Measurements from ENCODE around the gene CEP63. TPM values are rescaled to one million over a fixed set of nuclear protein-coding genes. Genes with fewer than 3 reads are reported as not detected.

CEP63 gene
- total RNA-seq, 1 donor: 13.8 TPM

GRCh38 chr3:134611516-134611915 lies 125.7 kb downstream of the CEP63 start:
- DNase-seq (ENCODE audit: low read depth): no peak
- no peak overlapping the region for H3K4me3 ChIP-seq (ENCODE audit: low read depth, low read length)
- no peak for TF ChIP-seq CTCF (IDR thresholded peaks at IDR 0.05; ENCODE audit: insufficient read depth, low read depth, low read length)

DNA sequence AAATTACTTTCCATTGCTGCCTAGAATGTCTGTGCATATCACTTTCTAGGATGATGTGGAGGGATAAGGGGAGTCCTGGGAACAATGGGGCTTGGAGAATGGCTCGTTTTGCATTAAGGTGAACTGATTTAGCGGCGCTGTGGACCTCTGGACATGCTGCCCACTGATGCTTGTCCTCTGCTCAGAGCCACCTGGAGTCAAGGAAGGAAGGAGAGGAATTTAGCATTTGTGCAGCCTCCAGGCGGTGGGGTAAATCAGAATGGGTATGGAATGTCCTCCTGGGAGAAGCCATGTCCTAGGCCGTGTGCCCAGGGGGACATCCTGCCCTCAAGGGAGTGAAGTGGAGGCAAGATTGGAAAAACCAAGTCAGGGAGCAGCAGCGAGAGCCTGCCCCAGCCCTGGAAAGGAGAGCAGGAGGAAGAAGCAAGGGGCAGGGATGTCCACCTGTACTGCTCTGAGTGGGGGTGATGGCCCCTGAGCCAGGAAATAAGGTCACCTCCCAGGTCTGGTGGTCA lies 127.2 kb downstream of the CEP63 start:
- no peak for DNase-seq (ENCODE audit: low read depth)
- TF ChIP-seq CTCF (IDR thresholded peaks at IDR 0.05; ENCODE audit: insufficient read depth, low read depth, low read length): no peak
- H3K4me3 ChIP-seq (ENCODE audit: low read depth, low read length): no peak overlapping the region

DNA sequence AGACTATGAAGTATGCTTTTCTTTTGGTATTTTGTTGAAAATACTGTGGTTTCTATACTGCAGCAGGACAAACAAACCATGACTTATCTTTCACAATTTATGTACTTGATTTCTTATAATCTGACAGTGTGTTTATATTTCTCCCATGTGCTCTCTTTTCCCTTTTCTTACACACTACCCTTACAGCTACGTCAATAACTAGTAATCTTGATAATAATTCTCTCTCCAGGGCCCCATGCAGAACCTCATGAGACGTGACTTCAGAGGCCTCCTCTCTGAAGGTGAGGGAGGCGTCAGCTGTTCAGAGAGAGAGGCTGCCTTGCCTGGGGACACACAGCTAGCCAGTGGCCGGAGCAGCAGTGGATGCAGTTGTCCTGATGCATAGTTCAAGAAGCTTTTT lies 129.1 kb downstream of the CEP63 start:
- no peak overlapping the region for H3K4me3 ChIP-seq (ENCODE audit: low read depth, low read length)
- TF ChIP-seq CTCF (IDR thresholded peaks at IDR 0.05; ENCODE audit: insufficient read depth, low read depth, low read length): no peak
- DNase-seq (ENCODE audit: low read depth): peak; percentile 29

GRCh38 chr3:134615743-134616142 lies 129.9 kb downstream of the CEP63 start:
- TF ChIP-seq CTCF (IDR thresholded peaks at IDR 0.05; ENCODE audit: insufficient read depth, low read depth, low read length): no peak
- no peak overlapping the region for H3K4me3 ChIP-seq (ENCODE audit: low read depth, low read length)

DNA sequence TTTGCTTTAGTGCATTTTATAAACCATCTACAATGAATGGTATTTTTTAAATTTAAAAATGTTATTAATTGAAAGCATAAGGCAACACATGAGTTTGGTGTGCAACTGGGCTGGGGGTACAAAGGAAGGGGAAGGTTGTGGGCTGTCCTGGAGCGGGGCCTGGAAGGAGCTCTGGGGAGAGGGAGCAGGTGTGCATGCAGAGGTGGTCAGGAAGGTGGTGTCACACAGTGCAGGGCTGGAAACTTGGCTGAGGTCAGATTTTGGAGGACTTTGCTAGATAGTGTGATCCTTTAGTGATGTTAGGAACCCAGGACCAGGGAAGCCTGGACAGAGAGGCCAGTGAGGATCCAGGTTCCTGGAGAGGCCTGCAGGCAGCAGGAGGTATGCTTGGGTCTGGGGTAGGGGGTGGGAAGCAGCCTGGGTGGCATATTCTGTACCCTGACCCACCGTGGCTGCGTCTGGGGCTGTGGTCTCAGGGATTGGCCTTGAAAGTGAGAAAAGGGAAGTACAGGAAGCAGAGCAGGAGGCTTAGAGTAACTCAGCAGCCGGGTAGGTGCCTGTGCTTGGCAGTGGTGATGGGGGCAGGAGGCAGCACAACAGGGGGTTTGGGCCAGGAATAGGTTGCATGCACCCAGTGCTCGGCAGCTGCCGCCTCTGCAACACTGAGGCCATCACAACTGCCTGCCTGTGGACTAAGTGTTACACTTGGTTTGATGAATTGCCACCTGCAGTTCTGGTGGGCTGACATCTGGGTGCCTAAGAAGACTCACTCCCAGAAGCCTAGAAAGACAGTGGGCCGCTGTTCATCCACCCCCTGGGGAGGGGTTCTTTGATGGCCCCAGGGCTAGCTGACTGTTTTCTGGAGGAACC lies 132.0 kb downstream of the CEP63 start:
- no peak for DNase-seq (ENCODE audit: low read depth)
- TF ChIP-seq CTCF (IDR thresholded peaks at IDR 0.05; ENCODE audit: insufficient read depth, low read depth, low read length): no peak
- no peak overlapping the region for H3K4me3 ChIP-seq (ENCODE audit: low read depth, low read length)

More at GRCh38 chr3:134615743-134616142, 129.9 kb downstream of the CEP63 start:
- DNase-seq (ENCODE audit: low read depth): no peak

DNA sequence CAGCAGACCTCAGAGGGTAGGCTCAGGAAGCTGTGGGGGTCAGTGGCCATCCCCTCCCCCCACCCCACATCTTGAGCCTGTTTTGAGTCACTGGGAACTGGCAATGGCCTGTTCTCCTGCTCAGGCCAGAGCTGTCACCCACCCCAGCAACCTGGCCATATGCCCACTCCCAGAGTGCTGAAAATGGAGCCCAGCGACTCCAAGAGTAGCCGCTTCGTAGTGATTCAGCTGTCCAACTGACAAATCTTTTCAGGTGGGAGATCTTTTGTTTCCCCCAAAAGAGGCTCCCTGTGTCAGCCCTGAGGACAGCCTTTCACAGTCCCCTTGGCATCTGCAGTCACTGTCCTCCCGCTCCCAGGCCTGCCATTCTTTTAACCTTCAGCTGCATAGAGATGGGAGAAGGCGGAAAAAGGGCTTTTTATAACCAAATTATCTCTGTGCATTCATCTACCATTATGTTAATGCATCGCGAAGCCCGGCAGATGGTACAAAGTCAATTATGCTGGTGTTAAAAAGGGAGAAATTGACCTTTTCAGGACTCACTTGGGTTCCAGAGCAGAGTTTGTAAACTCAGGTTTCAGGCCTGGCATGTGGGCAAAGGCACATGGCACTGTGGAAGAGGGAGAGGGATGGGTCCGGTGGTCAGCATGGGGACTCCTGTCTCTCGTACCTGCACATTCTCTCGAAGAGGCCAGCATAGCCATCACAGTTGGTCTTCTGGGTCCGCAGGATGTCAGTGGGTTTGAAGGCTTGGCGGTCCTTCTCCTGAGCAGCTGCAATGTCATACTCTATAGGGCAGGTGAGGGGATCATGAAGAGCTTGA lies 132.8 kb downstream of the CEP63 start:
- no peak for DNase-seq (ENCODE audit: low read depth)
- no peak for TF ChIP-seq CTCF (IDR thresholded peaks at IDR 0.05; ENCODE audit: insufficient read depth, low read depth, low read length)
- H3K4me3 ChIP-seq (ENCODE audit: low read depth, low read length): no peak overlapping the region

Measured in fibroblast of villous mesenchyme (primary cell).